ENCODE data around the gene ICAM4.

DNA sequence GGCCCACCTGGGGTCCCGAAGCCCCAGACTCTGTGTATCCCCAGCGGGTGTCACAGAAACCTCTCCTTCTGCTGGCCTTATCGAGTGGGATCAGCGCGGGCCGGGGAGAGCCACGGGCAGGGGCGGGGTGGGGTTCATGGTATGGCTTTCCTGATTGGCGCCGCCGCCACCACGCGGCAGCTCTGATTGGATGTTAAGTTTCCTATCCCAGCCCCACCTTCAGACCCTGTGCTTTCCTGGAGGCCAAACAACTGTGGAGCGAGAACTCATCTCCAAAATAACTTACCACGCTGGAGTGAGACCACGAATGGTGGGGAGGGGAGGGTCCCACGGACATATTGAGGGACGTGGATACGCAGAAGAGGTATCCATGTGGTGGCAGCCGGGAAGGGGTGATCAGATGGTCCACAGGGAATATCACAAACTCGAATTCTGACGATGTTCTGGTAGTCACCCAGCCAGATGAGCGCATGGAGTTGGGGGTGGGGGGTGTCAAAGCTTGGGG, 2.0 kb downstream of the ICAM4 start:
- TF ChIP-seq POLR2A (IDR thresholded peaks at IDR 0.05; ENCODE audit: extremely low read depth, insufficient read length) = no peak
- TF ChIP-seq, protein P1, sequence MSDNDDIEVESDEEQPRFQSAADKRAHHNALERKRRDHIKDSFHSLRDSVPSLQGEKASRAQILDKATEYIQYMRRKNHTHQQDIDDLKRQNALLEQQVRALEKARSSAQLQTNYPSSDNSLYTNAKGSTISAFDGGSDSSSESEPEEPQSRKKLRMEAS (IDR thresholded peaks at IDR 0.05; ENCODE audit: low read depth, low read length) = no peak

Data from NB4 (cell line).